Measurements from ENCODE around the gene IFI27L1. TPM values are rescaled to one million over a fixed set of nuclear protein-coding genes. Genes with fewer than 3 reads are reported as not detected.

The IFI27L1 gene
- total RNA-seq, 1 donor from 2014 or later, result 24.7 TPM

GRCh38 chr14:94042433-94043091 is 38.5 kb upstream of the IFI27L1 start:
- Histone ChIP-seq H3K36me3 (ENCODE audit: control insufficient read depth, insufficient read depth, low read length) (peaks cover under 1% of the 10 kb centered on the region), H3K27me3 (ENCODE audit: control insufficient read depth, insufficient read depth, low read length) (no peaks in the 10 kb centered on the region), H3K4me3 (ENCODE audit: low read depth, low read length) (no peak overlapping the region)
- TF ChIP-seq, protein P1, sequence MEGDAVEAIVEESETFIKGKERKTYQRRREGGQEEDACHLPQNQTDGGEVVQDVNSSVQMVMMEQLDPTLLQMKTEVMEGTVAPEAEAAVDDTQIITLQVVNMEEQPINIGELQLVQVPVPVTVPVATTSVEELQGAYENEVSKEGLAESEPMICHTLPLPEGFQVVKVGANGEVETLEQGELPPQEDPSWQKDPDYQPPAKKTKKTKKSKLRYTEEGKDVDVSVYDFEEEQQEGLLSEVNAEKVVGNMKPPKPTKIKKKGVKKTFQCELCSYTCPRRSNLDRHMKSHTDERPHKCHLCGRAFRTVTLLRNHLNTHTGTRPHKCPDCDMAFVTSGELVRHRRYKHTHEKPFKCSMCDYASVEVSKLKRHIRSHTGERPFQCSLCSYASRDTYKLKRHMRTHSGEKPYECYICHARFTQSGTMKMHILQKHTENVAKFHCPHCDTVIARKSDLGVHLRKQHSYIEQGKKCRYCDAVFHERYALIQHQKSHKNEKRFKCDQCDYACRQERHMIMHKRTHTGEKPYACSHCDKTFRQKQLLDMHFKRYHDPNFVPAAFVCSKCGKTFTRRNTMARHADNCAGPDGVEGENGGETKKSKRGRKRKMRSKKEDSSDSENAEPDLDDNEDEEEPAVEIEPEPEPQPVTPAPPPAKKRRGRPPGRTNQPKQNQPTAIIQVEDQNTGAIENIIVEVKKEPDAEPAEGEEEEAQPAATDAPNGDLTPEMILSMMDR (IDR thresholded peaks at IDR 0.05; ENCODE audit: insufficient read depth, low read length, poor library complexity, severe bottlenecking), result no peak
- no peak for DNase-seq (ENCODE audit: low read depth)

DNA sequence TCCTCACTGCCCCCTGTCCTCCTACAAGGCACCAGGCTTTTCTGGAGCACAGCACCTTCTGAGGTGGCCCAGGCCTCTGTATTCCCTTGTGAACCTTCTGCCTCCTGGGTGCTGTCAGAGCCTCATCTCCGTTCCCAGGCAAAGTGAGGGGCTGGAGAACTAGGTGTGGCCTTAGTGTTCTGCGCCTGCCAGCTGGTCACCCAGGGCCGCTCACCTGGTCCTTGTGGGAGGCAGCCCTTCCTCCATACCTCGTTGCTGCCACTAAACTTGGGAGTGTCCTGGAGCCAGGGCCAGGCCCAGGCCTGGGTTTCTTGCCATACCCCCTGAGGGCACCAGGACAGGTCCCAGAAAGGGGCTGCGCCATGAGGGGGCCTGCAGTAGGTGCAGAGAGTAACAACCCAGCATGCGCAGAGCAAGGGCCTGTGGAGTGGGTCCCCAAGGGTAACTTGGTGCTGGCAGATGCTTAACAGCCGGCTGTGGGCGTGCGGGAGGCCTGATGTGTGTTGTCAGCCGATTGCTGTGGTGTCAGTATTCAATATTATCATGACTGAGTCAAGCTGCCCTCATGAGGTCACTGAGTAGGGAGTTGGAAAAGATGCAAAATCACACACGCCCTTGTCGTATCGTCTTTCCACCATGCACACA is 37.9 kb upstream of the IFI27L1 start:
- peaks cover 1% of the 10 kb centered on the region for H3K36me3 ChIP-seq (ENCODE audit: control insufficient read depth, insufficient read depth, low read length)
- H3K4me3 ChIP-seq (ENCODE audit: low read depth, low read length), result no peak overlapping the region
- no peak for DNase-seq (ENCODE audit: low read depth)
- TF ChIP-seq, protein P1 (IDR thresholded peaks at IDR 0.05; ENCODE audit: insufficient read depth, low read length, poor library complexity, severe bottlenecking), result no peak
- no peaks in the 10 kb centered on the region for H3K27me3 ChIP-seq (ENCODE audit: control insufficient read depth, insufficient read depth, low read length)

- Histone ChIP-seq H3K36me3 (ENCODE audit: control insufficient read depth, insufficient read depth, low read length) (peaks cover 1% of the 10 kb centered on the region), H3K4me3 (ENCODE audit: low read depth, low read length) (no peak overlapping the region), H3K27me3 (ENCODE audit: control insufficient read depth, insufficient read depth, low read length) (no peaks in the 10 kb centered on the region)
- DNase-seq (ENCODE audit: low read depth), result no peak
- TF ChIP-seq, protein P1 (IDR thresholded peaks at IDR 0.05; ENCODE audit: insufficient read depth, low read length, poor library complexity, severe bottlenecking), result no peak
These were observed 37.2 kb upstream of the IFI27L1 start for GRCh38 chr14:94043756-94044475.

GRCh38 chr14:94044476-94045091 is 36.5 kb upstream of the IFI27L1 start:
- TF ChIP-seq, protein P1 (IDR thresholded peaks at IDR 0.05; ENCODE audit: insufficient read depth, low read length, poor library complexity, severe bottlenecking), result no peak
- H3K27me3 ChIP-seq (ENCODE audit: control insufficient read depth, insufficient read depth, low read length), result no peaks in the 10 kb centered on the region
- no peak overlapping the region for H3K4me3 ChIP-seq (ENCODE audit: low read depth, low read length)
- H3K36me3 ChIP-seq (ENCODE audit: control insufficient read depth, insufficient read depth, low read length), result peaks cover 1% of the 10 kb centered on the region
- no peak for DNase-seq (ENCODE audit: low read depth)

DNA sequence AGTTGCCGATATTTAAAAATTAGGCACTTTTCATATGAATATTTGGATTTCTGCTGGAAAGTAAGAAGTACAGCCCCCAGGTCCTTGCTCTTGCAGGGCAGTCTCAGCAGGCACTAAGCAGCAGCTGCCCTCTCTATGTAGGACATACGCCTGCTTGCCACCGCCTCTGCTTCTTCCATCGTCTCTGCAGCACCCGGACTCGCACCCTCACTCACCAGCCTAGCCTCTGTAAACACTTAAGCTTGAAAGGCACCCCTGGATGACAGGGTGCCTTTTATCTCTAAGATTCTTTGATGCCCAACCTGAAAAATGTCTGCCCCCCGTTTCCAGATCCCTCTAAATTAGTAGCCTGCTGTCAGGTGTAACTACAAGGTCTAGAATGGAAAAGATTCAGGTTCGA is 36.0 kb upstream of the IFI27L1 start:
- no peak for DNase-seq (ENCODE audit: low read depth)
- Histone ChIP-seq H3K4me3 (ENCODE audit: low read depth, low read length) (no peak overlapping the region), H3K27me3 (ENCODE audit: control insufficient read depth, insufficient read depth, low read length) (no peaks in the 10 kb centered on the region), H3K36me3 (ENCODE audit: control insufficient read depth, insufficient read depth, low read length) (peaks cover 1% of the 10 kb centered on the region)
- TF ChIP-seq, protein P1 (IDR thresholded peaks at IDR 0.05; ENCODE audit: insufficient read depth, low read length, poor library complexity, severe bottlenecking), result no peak
